ENCODE measurements around the gene UBE2C.

Gene UBE2C

GRCh38 chr20:45833883-45834796, 21.7 kb downstream of the UBE2C start:
- no peak for DNase-seq

DNA sequence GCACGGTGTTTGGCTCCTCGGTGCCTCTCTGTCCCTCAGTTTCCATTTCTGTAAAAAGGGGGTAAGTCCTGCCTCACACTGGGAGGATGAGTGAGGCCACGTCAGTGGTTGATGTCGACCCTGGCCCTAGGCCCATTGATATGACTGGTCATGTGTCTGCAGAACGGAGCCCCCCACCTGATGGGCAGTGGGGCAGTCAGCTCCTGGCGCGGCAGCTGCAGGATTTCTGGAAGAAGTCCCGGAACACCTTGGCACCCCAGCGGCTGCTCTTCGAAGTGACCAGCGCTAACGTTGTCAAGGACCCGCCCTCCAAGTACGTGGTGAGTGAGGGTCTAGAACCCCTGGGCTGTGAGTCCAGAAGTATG, 22.3 kb downstream of the UBE2C start:
- DNase-seq, result no peak

- no peak for DNase-seq
These were observed 22.9 kb downstream of the UBE2C start for GRCh38 chr20:45835329-45835765.

DNA sequence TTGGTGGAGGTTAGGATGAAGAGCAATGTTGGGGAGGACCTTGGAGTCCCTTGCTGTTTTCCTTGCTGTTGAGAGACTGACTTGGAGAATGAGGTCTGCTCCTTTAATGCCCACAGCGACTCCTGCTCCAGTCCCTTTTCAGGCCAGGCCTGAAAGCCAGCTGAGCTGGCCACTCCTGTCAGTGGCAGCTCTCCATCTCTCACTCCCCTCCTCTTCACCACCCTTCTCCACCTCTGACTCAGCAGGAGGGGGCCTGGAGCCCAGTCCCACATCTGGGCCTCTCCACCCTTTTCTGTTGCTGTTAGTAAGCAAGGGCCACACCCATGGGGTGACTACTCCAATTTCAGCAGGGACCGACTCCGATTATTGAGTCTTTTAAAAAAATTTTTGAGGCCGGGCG, 23.4 kb downstream of the UBE2C start:
- DNase-seq, result no peak

- no peak for DNase-seq
These were observed 24.4 kb downstream of the UBE2C start for GRCh38 chr20:45836841-45837240.

DNA sequence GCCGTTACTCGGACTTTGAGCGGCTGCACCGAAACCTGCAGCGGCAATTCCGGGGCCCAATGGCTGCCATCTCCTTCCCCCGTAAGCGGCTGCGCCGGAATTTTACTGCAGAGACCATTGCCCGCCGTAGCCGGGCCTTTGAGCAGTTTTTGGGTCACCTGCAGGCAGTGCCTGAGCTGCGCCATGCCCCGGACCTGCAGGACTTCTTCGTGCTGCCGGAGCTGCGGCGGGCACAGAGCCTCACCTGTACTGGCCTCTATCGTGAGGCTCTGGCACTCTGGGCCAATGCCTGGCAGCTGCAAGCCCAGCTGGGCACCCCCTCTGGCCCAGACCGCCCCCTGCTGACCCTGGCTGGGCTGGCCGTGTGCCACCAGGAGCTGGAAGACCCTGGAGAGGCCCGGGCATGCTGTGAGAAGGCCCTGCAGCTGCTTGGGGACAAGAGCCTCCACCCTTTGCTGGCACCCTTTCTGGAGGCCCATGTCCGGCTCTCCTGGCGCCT, 28.3 kb downstream of the UBE2C start:
- no peak for DNase-seq

DNA sequence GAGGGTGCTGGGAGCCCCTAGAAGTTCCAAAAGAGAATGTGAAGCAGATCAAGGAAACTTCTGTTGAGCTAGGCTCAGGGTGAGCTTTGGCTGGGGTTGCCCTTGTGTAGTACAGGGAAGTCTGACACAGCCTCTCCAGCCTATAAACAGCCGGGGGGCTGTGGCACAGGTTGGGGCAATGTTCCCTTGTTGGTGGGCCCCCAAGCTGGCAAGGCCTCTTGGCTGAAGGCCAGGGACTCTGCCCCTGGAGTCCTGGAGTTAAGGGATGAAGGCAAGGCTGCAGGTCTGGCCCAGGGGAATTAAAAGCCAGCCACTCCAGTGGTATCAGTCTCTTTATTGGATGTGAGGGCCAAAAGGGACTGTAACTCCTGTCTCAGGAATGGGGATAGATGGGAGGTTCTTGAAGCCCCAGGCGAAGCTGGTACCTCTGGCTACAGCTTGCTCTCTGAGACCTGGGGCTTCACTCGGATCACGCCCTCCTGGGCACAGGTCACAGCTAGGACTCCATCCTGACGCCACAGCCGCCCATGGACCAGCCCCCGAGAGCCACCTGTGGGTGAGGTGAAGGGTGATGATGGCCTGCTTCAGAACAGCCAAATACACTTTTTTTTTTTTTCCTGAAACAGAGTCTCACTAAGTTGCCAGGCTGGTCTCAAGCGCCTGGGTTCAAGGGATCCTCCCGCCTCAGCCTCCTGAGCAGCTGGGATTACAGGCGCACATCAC, 29.1 kb downstream of the UBE2C start:
- no peak for DNase-seq

DNA sequence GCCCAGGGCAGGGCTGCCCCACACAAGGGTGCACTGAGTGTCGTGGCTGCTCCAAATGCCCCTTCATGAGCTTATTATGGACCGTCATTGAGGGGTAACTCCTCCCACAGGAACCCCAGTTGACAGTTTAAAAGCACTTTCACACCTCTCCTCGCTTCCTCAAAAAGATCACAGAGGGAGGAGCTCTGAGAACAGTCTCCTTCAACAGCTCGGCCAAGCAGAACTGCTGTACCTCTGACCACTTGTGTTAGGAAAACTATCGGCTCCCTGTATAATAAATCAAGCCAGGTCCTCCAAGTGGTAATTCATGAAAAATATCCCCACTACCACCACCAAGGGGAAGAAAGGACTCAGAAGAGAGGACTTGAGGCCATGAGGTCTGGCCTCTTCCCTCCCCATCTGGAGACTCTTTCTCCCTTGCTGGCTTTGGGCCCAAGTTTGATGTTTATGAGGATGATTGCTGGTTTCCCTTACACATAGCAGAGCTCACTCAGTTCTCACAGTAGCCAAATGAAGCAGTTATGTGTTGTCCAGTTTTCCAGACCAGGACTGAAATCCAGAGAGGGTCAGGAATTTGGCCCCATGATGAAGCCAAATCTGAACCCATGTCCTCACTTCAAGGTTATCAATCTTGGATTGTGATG, 29.8 kb downstream of the UBE2C start:
- no peak for DNase-seq

GRCh38 chr20:45843506-45843905, 31.1 kb downstream of the UBE2C start:
- DNase-seq, result no peak

- DNase-seq, result no peak
These were observed 33.0 kb downstream of the UBE2C start for GRCh38 chr20:45845452-45845851.

DNA sequence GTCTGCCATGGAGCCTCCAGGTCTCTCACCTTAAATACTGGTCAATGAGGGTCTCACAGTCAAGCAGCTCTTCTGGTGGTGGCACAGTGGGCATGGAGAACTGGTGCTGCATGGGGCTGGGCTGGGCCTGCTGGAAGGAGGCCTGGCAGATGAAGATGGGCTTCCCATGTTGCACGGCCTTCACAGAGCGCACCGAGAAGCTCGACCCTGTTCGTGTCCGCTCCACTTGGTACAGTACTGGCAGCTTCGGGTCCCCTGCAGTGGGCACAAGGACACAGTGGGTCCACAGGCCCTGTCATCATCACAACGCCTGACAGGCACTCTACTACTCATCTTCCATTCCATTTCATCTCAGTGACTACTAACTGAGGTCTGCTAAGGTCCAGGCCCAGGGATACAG, 36.0 kb downstream of the UBE2C start:
- no peak for DNase-seq

- DNase-seq, result no peak
These were observed 36.6 kb downstream of the UBE2C start for GRCh38 chr20:45848969-45849582.

DNA sequence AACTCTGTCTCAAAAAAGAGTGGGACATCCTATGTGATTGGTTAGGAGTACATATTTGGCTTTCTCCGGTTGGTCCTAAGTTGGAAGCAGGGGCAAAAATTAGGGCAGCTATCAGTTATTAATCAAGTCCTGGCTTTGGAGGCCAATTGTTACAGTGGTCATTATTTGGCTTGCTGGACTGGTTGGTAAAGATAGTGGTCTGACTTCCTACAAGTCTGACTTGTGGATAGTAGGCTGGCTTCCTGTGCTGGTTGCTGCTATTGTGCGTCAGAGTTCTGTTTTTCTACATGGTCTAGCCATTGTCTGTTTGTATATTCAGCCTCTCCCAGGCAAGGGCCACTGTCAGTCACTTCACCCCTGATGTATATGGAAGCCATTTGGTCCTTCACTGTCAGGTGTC, 37.8 kb downstream of the UBE2C start:
- no peak for DNase-seq

DNA sequence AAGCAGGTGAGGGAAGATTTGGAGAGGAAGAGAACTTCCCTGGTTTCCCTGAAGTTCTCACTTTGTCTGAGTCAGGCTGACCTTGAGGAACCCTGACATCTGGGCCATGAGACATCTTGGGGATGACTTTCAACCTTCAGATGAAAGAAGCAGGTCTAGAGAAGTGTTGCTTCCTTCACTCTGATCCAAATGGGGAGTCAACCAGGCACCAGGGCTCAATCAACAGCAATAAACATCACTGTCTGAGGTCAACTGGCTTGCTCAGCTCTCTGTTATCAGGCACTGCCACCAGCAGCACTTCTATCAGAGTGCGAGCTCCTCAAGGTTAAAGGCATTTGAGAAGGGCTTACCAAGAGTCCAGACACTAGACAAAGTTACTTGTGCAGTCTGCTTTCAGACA, 38.5 kb downstream of the UBE2C start:
- DNase-seq, result no peak

DNA sequence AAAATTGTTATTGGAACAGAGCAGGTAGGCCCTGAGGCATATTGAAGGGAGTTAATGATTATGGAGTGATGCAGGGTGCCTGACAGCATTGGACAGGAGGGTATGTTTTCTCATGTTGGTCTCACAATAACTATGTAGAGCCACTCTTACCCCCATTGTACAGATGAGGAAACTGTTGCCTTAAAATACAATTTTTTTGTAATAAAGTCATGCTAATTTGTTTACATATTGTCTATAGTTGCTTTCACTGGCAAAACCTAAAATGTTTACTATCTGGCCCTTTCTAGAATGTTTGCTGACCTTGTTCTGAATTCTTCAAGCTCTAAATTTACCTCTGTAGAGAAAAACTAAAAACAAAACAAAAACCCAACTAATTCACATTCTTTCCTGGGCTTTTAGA, 39.1 kb downstream of the UBE2C start:
- no peak for DNase-seq

GRCh38 chr20:45852326-45852725, 39.9 kb downstream of the UBE2C start:
- DNase-seq, result no peak

DNA sequence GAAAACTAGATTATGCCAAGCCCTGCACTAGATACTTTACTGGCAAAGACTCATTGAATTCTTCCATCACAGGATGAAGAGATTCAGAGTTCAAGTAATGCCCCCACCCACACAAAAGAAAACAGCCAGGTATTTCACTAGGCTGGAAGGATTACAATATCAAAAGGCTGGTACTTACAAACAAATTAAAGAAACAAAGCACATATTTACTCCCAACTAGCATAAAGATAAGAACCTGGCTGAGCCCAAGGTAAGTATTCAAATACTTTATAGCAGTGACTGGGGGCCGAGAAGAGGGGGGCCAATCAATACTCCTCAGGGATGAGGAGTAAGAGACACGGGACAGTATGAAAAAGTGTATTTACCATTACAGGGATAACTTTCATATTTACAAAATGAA, 41.0 kb downstream of the UBE2C start:
- DNase-seq, result no peak

GRCh38 chr20:45857114-45857881, 44.9 kb downstream of the UBE2C start, which contains the start of the genes ACOT8 and ZSWIM3:
Gene ACOT8, minus strand, starts transcription at chr20:45857392. Its CDS starts 77 bp downstream, at chr20:45857315.
Gene ZSWIM3, plus strand, starts transcription at chr20:45857614. Its CDS starts 212 bp downstream, at chr20:45857826.
- peak; percentile 99 for DNase-seq

- no peak for DNase-seq
These were observed 45.4 kb downstream of the UBE2C start for GRCh38 chr20:45857882-45858216.

DNA sequence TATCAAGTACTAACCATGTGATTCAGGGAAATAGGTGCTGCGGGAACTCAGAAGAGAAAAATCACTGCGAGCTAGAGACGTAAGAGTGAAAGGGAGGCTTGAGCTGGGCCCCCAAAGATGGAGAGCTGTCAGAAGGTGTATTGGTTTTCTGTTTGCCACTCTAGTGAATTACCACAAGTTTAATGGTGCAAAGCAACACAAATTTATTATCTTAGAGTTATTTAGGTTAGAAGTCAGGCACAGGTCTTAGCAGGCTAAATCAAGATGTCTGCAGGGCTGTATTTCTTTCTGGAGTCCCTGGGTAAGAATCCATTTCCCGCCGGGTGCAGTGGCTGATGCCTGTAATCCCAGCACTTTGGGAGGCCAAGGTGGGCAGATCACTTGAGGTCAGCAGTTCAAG, 47.5 kb downstream of the UBE2C start:
- no peak for DNase-seq

- no peak for DNase-seq
These were observed 48.2 kb downstream of the UBE2C start for GRCh38 chr20:45860560-45861220.

Measured in NCI-H1417 treated with DMSO at 0.1 percent for 48 hours (cell line).